Ovary (tissue), 3 donors: ENCODE data around the gene C9orf78.

Experiments used
- EP300 ChIP-seq: sonication (generic); formaldehyde crosslinking; IDR thresholded peaks from one replicate; pipeline ENCODE4 v1.6.1; 2017; ENCODE audit warnings: antibody characterized with exemption
- POLR2A ChIP-seq: fragments of 450-650 bp; IDR thresholded peaks from one replicate; pipeline ENCODE4 v1.6.1; 2017; ENCODE audit warnings: antibody characterized with exemption, mild to moderate bottlenecking, moderate library complexity
- TF ChIP-seq, protein P1 (sequence below), 3 donors: fragments of 450-650 bp in 2 of 3; fragments of 200-600 bp in 1 of 3; IDR thresholded peaks; one replicate each; pipeline versions ENCODE4 v1.5.1 to v1.8.0; 2016 to 2022; ENCODE audit warnings: antibody characterized with exemption in 3 of 3, mild to moderate bottlenecking in 1 of 3
- donor health status: DM: no; HTN: no; CAD: no.

DNA sequence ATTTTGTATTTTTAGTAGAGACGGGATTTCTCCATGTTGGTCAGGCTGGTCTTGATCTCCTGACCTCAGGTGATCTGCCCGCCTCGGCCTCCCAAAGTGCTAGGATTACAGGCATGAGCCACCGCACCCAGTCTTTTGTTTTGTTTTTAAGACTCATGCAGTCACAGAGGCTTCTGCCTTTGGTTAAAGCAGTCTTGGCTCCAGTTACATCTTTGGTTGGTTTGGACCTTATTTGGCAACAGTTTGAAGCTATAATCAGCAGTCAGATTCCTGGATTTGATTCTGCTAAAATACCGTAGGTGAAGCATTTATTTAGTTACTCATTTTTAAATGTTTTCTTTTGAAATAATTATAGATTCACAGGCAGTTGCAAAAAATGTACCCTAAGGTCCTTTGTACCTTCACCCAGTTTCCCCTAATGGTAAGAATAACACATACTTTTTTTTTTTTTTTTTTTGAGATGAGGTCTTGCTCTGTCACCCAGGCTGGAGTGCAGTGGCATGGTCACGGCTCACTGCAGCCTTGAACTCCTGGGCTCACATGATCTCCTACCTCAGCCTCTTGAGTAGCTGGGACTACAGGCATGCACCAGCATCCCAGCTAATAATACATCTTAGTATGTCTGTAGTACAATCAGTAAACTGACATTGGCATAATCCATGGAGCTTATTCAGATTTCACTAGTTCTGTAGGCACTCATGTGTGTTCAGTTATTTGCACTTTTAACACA, 15.9 kb upstream of the C9orf78 start:
- TF ChIP-seq POLR2A (no peak), EP300 (no peak)
- TF ChIP-seq, protein P1, sequence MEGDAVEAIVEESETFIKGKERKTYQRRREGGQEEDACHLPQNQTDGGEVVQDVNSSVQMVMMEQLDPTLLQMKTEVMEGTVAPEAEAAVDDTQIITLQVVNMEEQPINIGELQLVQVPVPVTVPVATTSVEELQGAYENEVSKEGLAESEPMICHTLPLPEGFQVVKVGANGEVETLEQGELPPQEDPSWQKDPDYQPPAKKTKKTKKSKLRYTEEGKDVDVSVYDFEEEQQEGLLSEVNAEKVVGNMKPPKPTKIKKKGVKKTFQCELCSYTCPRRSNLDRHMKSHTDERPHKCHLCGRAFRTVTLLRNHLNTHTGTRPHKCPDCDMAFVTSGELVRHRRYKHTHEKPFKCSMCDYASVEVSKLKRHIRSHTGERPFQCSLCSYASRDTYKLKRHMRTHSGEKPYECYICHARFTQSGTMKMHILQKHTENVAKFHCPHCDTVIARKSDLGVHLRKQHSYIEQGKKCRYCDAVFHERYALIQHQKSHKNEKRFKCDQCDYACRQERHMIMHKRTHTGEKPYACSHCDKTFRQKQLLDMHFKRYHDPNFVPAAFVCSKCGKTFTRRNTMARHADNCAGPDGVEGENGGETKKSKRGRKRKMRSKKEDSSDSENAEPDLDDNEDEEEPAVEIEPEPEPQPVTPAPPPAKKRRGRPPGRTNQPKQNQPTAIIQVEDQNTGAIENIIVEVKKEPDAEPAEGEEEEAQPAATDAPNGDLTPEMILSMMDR (IDR thresholded peaks at IDR 0.05) = no peak
